H1 (cell line): Measurements from ENCODE around the gene GBX1. TPM values are rescaled to one million over a fixed set of nuclear protein-coding genes. Genes with fewer than 3 reads are reported as not detected.

ENCODE experiments used
- CTCF ChIA-PET: fragments of 300-600 bp; sonication (Branson Sonifier 250); formaldehyde crosslinking; loops from one replicate; lab custom pipeline; 2021; ENCODE audit not compliant: partially characterized antibody; lab: Charles Lee
- POLR2A ChIA-PET: fragments of 300-600 bp; sonication (Branson Sonifier 250); formaldehyde crosslinking; loops from one replicate; lab custom pipeline; 2021; ENCODE audit warnings: inconsistent platforms; ENCODE audit not compliant: partially characterized antibody; lab: Charles Lee
- DNase-seq, 2 experiments: peaks; one replicate each; pipeline versions ENCODE4 v3.0.0 to v3.0.0-alpha.2; 2010 to 2022; ENCODE audit warnings: low spot score in 2 of 2, low read depth in 1 of 2, mixed read lengths in 1 of 2
- FAIRE-seq: peaks from 2 replicates; lab custom pipeline; 2011; peaks lifted over from hg19 to GRCh38; lab: Jason Lieb, UNC
- H2AFZ ChIP-seq: 2 replicates; pipeline ENCODE4 v1.8.1; 2012; ENCODE audit warnings: low read length, inconsistent platforms
- H2AK5ac ChIP-seq: 2 replicates; pipeline ENCODE4 v1.6.1; 2013; ENCODE audit warnings: low read depth, low read length
- H2BK120ac ChIP-seq: replicated peaks from 2 replicates; pipeline ENCODE3; 2013; ENCODE audit warnings: low read depth, low read length, inconsistent platforms
- H2BK12ac ChIP-seq: 2 replicates; pipeline ENCODE4 v1.6.1; 2013; ENCODE audit warnings: low read depth, low read length
- H2BK15ac ChIP-seq: 2 replicates; pipeline ENCODE4 v1.6.1; 2013; ENCODE audit warnings: low read length
- H2BK20ac ChIP-seq: 2 replicates; pipeline ENCODE4 v1.6.1; 2013; ENCODE audit warnings: low read length
- H2BK5ac ChIP-seq: 2 replicates; pipeline ENCODE4 v1.6.1; 2013; ENCODE audit warnings: low read depth, low read length
- H3K14ac ChIP-seq: 2 replicates; pipeline ENCODE4 v1.6.1; 2013; ENCODE audit warnings: inconsistent platforms; ENCODE audit not compliant: insufficient read length
- H3K18ac ChIP-seq: 2 replicates; pipeline ENCODE4 v1.6.1; 2013; ENCODE audit warnings: low read length; ENCODE audit errors: extremely low read depth
- H3K23ac ChIP-seq: 2 replicates; pipeline ENCODE4 v1.6.1; 2013; ENCODE audit warnings: inconsistent platforms; ENCODE audit not compliant: insufficient read length
- H3K23me2 ChIP-seq: 2 replicates; pipeline ENCODE4 v1.6.1; 2013; ENCODE audit warnings: low read depth, low read length
- H3K27ac ChIP-seq: 2 replicates; pipeline ENCODE4 v1.6.1; 2011; ENCODE audit warnings: low read depth, low read length, inconsistent platforms
- H3K27me3 ChIP-seq, 4 experiments: replicated peaks in 1 of 4; 1 replicate in 1 of 4; 2 replicates in 3 of 4; pipeline versions ENCODE4 v1.6.1 to v1.8.1; 2011 to 2013; ENCODE audit warnings: low read length in 3 of 4, mild to moderate bottlenecking in 3 of 4, inconsistent platforms in 2 of 4, mixed read lengths in 2 of 4, moderate library complexity in 1 of 4; ENCODE audit not compliant: control insufficient read depth in 3 of 4, insufficient read depth in 3 of 4; ENCODE audit errors: extremely low read depth in 1 of 4
- H3K36me3 ChIP-seq, 4 experiments: 2 replicates each; pipeline versions ENCODE4 v1.6.1 to v1.8.1; 2011 to 2013; ENCODE audit warnings: mild to moderate bottlenecking in 4 of 4, low read length in 3 of 4, moderate library complexity in 2 of 4, control low read depth in 1 of 4, inconsistent platforms in 1 of 4; ENCODE audit not compliant: insufficient read depth in 4 of 4, control insufficient read depth in 2 of 4
- H3K4ac ChIP-seq: replicated peaks from 2 replicates; pipeline ENCODE3; 2013; ENCODE audit warnings: low read length, low read depth, mixed read lengths, inconsistent platforms; ENCODE audit not compliant: insufficient read length
- H3K4me1 ChIP-seq, 4 experiments: replicated peaks in 1 of 4; 1 replicate in 1 of 4; 2 replicates in 3 of 4; pipeline versions ENCODE4 v1.6.1 to v1.8.1; 2011 to 2013; ENCODE audit warnings: low read length in 3 of 4, inconsistent platforms in 2 of 4, mixed read lengths in 1 of 4; ENCODE audit not compliant: insufficient read depth in 4 of 4, control insufficient read depth in 3 of 4
- H3K4me2 ChIP-seq, 2 experiments: 2 replicates each; pipeline versions ENCODE4 v1.6.1 to v1.8.1; 2011 to 2013; ENCODE audit warnings: low read depth in 2 of 2, low read length in 2 of 2, control low read depth in 1 of 2, inconsistent platforms in 1 of 2, mild to moderate bottlenecking in 1 of 2; ENCODE audit not compliant: insufficient read depth in 1 of 2
- H3K4me3 ChIP-seq, 4 experiments: fragments of 200-600, 300-600 bp in 1 of 4; sonication (generic), shearing (Covaris generic), sonication (Bioruptor Twin) in 1 of 4; 2 replicates each; pipeline versions ENCODE4 v1.5.1 to v1.8.1; 2011 to 2016; ENCODE audit warnings: low read length in 4 of 4, low read depth in 3 of 4, control low read depth in 2 of 4, inconsistent platforms in 2 of 4, mild to moderate bottlenecking in 2 of 4, mixed read lengths in 1 of 4, moderate library complexity in 1 of 4; ENCODE audit not compliant: insufficient read depth in 2 of 4; ENCODE audit errors: extremely low read depth in 1 of 4
- H3K56ac ChIP-seq: replicated peaks from 2 replicates; pipeline ENCODE3; 2013; ENCODE audit warnings: low read depth, mild to moderate bottlenecking, mixed read lengths, low read length, inconsistent platforms; ENCODE audit not compliant: insufficient read length
- H3K79me1 ChIP-seq: 2 replicates; pipeline ENCODE4 v1.6.1; 2013; ENCODE audit warnings: low read depth, low read length, control low read depth
- H3K79me2 ChIP-seq, 2 experiments: 2 replicates each; pipeline versions ENCODE4 v1.6.1 to v1.8.1; 2012 to 2013; ENCODE audit warnings: low read length in 2 of 2, mild to moderate bottlenecking in 2 of 2, inconsistent platforms in 1 of 2; ENCODE audit not compliant: insufficient read depth in 2 of 2, control insufficient read depth in 1 of 2
- H3K9ac ChIP-seq, 4 experiments: replicated peaks in 1 of 4; 1 replicate in 1 of 4; 2 replicates in 3 of 4; pipeline versions ENCODE4 v1.6.1 to v1.8.1; 2011 to 2013; ENCODE audit warnings: low read depth in 3 of 4, low read length in 3 of 4, control low read depth in 2 of 4, mild to moderate bottlenecking in 2 of 4, moderate library complexity in 2 of 4, inconsistent platforms in 1 of 4; ENCODE audit errors: extremely low read depth in 1 of 4
- H3K9me3 ChIP-seq, 2 experiments: 2 replicates each; pipeline versions ENCODE4 v1.6.1 to v1.8.1; 2012 to 2013; ENCODE audit warnings: mild to moderate bottlenecking in 2 of 2, moderate library complexity in 2 of 2, control low read depth in 1 of 2, inconsistent platforms in 1 of 2, low read depth in 1 of 2, low read length in 1 of 2, mixed read lengths in 1 of 2; ENCODE audit not compliant: insufficient read depth in 2 of 2
- H4K20me1 ChIP-seq, 2 experiments: replicated peaks in 1 of 2; 2 replicates each; pipeline versions ENCODE3 to v1.8.1; 2011 to 2013; ENCODE audit warnings: inconsistent platforms in 2 of 2, low read length in 2 of 2, mild to moderate bottlenecking in 1 of 2; ENCODE audit not compliant: insufficient read depth in 2 of 2, control insufficient read depth in 1 of 2
- H4K5ac ChIP-seq: 2 replicates; pipeline ENCODE4 v1.6.1; 2013; ENCODE audit warnings: low read length, low read depth, mixed read lengths, inconsistent platforms; ENCODE audit not compliant: insufficient read length
- H4K8ac ChIP-seq: 2 replicates; pipeline ENCODE4 v1.8.0; 2013; ENCODE audit warnings: mild to moderate bottlenecking, moderate library complexity, low read length, inconsistent platforms; ENCODE audit not compliant: insufficient read depth; ENCODE audit errors: extremely low read depth
- H4K91ac ChIP-seq: replicated peaks from 2 replicates; pipeline ENCODE3; 2013; ENCODE audit warnings: low read length, mixed read lengths, inconsistent platforms; ENCODE audit not compliant: insufficient read length
- CBX8 ChIP-seq: fragments of 300-800, 300-1000 bp; sonication (generic); IDR thresholded peaks from 2 replicates; pipeline ENCODE4 v1.7.1; 2016; ENCODE audit warnings: low read depth, low read length, borderline replicate concordance
- CEBPB ChIP-seq: IDR thresholded peaks from 2 replicates; pipeline ENCODE4 v1.6.1; 2012; ENCODE audit warnings: low read depth, low read length
- GABPA ChIP-seq: IDR thresholded peaks from 2 replicates; pipeline ENCODE4 v1.6.1; 2011; ENCODE audit warnings: mild to moderate bottlenecking, low read length, moderate library complexity, borderline replicate concordance; ENCODE audit not compliant: insufficient read depth
- GTF2F1 ChIP-seq: IDR thresholded peaks from 2 replicates; pipeline ENCODE4 v1.6.1; 2012; ENCODE audit warnings: low read depth, low read length, improper control_type of control experiment, borderline replicate concordance
- JUN ChIP-seq: IDR thresholded peaks from 2 replicates; pipeline ENCODE4 v1.6.1; 2011; ENCODE audit warnings: low read depth, mild to moderate bottlenecking, improper control_type of control experiment, low read length
- JUND ChIP-seq: IDR thresholded peaks from 2 replicates; pipeline ENCODE4 v1.6.1; 2011; ENCODE audit warnings: mild to moderate bottlenecking, improper control_type of control experiment, low read length
- KDM4A ChIP-seq: IDR thresholded peaks from one replicate; pipeline ENCODE4 v1.7.1; 2012; ENCODE audit warnings: low read depth, mild to moderate bottlenecking, moderate library complexity, low read length, inconsistent platforms; ENCODE audit not compliant: severe bottlenecking
- POU5F1 ChIP-seq: IDR thresholded peaks from 2 replicates; pipeline ENCODE4 v1.6.1; 2011; ENCODE audit warnings: low read depth, mild to moderate bottlenecking, low read length, moderate library complexity
- SIRT6 ChIP-seq: IDR thresholded peaks from one replicate; pipeline ENCODE4 v1.7.1; 2012; ENCODE audit warnings: low read length, inconsistent platforms
- SP4 ChIP-seq: IDR thresholded peaks from 2 replicates; pipeline ENCODE4 v1.6.1; 2012; ENCODE audit warnings: low read length, inconsistent platforms
- SRF ChIP-seq: IDR thresholded peaks from 2 replicates; pipeline ENCODE4 v1.6.1; 2011; ENCODE audit warnings: mild to moderate bottlenecking, low read depth, low read length, moderate library complexity
- TBP ChIP-seq: IDR thresholded peaks from 2 replicates; pipeline ENCODE4 v1.6.1; 2011; ENCODE audit warnings: low read depth, low read length, improper control_type of control experiment
- YY1 ChIP-seq: IDR thresholded peaks from 2 replicates; pipeline ENCODE4 v1.6.1; 2011; ENCODE audit warnings: low read depth, mild to moderate bottlenecking, low read length
- WGBS, 2 experiments: shearing (Covaris generic) in 1 of 2; methylation state at CpG; one replicate each; pipeline versions ENCODE4 v1.1.6 to v1.1.7; 2013 to 2015; ENCODE audit warnings: low lambda C conversion rate in 2 of 2, mixed read lengths in 2 of 2, inconsistent platforms in 1 of 2, low coverage in 1 of 2, missing lambda C conversion rate in 1 of 2; ENCODE audit not compliant: insufficient replicate concordance in 2 of 2, insufficient coverage in 1 of 2, insufficient read length in 1 of 2; ENCODE audit errors: extremely low coverage in 1 of 2, missing lambda C conversion rate in 1 of 2; 5-methylcytosine and 5-hydroxymethylcytosine counted together
- polyA plus RNA-seq, 7 experiments: library from polyadenylated mRNA; depleted of rRNA in 3 of 7; stranded (reverse) in 5 of 7; unstranded in 2 of 7; fragments of >200 nt in 5 of 7; fragments of 200-250 nt in 2 of 7; gene quantifications; 1 replicate in 5 of 7; 2 replicates in 1 of 7; 4 replicates in 1 of 7; pipeline versions ENCODE4 v1.2.1 to v1.2.3, GENCODE V29; 2011 to 2013; ENCODE audit warnings: missing spikeins in 2 of 7, mixed read lengths in 2 of 7
- total RNA-seq: library from RNA; stranded (reverse); fragmentation: NEBNext Ultra II Directional; extraction: Animal tissue kit (Norgen Biotek cat#: 25700); gene quantifications from 2 replicates; pipeline ENCODE4 v1.2.1, GENCODE V29; 2021

GBX1 gene
- total and polyA plus RNA-seq, 2 of the 8 experiments (the other 6 are each of a cell fraction or from before 2014, with no cell fraction given), result not detected

GRCh38 chr7:151135525-151135845 lies 32.0 kb downstream of the GBX1 start:
- no peak overlapping the region for H3K23ac ChIP-seq
- no peak overlapping the region for H4K5ac ChIP-seq
- H2BK12ac ChIP-seq, result no peak overlapping the region
- H2AFZ ChIP-seq, result no peak overlapping the region
- H3K9me3 ChIP-seq, result no peaks in the 10 kb centered on the region
- no peak overlapping the region for H3K4me2 ChIP-seq
- H3K23me2 ChIP-seq, result no peaks in the 10 kb centered on the region; the same call in 1 of the 2 replicates
- H3K56ac ChIP-seq, result no peak overlapping the region
- peaks cover 0 to 1% (median 0%) of the 10 kb centered on the region in 4 experiments; a peak in 1 of 7 replicates for H3K27me3 ChIP-seq
- no peaks in the 10 kb centered on the region for H3K79me2 ChIP-seq
- POLR2A ChIA-PET, result interaction anchor here (1.3 to 1.6 kb wide), 2 partner anchors 10 to 12 kb away, joined by 4 read pairs; no protein-coding TSS in a partner anchor
- H3K4me1 ChIP-seq, result peaks cover 7 to 20% (median 15%) of the 10 kb centered on the region in 4 experiments
- peaks cover 0 to 9% (median 3%) of the 10 kb centered on the region in 4 experiments; a peak in 5 of 8 replicates for H3K36me3 ChIP-seq
- no peak overlapping the region for H3K27ac ChIP-seq
- H4K8ac ChIP-seq, result no peak overlapping the region
- FAIRE-seq, result no peak
- no peak overlapping the region for H3K4ac ChIP-seq
- no peak overlapping the region for H3K4me3 ChIP-seq
- H2BK5ac ChIP-seq, result no peak overlapping the region
- peaks cover 6 to 19% of the 10 kb centered on the region in 2 experiments for H4K20me1 ChIP-seq
- no peak overlapping the region for H2BK15ac ChIP-seq
- no peak overlapping the region for H2AK5ac ChIP-seq
- H3K18ac ChIP-seq, result no peak overlapping the region
- no peak for TF ChIP-seq SP4
- TF ChIP-seq GABPA, result no peak
- TF ChIP-seq CBX8, result no peak
- no peak for TF ChIP-seq SRF
- no peak for TF ChIP-seq TBP
- no peak for TF ChIP-seq CEBPB
- TF ChIP-seq YY1, result no peak
- TF ChIP-seq POU5F1, result no peak
- TF ChIP-seq JUND, result no peak
- no peak for TF ChIP-seq KDM4A
- no peak for TF ChIP-seq GTF2F1
- no peak for TF ChIP-seq JUN
- TF ChIP-seq SIRT6, result no peak
- TF ChIP-seq, all 59 proteins: peak for 0
- WGBS, 2 experiments, result 91% methylated on average over 5 of the region's 5 CpGs; no CpG with 5 or more reads in 1 of the 2 experiments
- Histone ChIP-seq H3K9ac (no peak overlapping the region), H2BK120ac (no peak overlapping the region), H3K14ac (no peak overlapping the region), H2BK20ac (no peak overlapping the region), H3K79me1 (no peaks in the 10 kb centered on the region), H4K91ac (no peak overlapping the region)
- DNase-seq, result no peak
- CTCF ChIA-PET, result interaction anchor here (0.6 to 18.9 kb wide), 10 partner anchors 8 to 109 kb away, joined by 3 to 197 read pairs (median 4); no protein-coding TSS in a partner anchor
